T-helper 1 cell (primary cell): ENCODE measurements around the gene TPMT.
"Not testable (repeated sequence)": the region's sequence is repeated elsewhere in the genome, so short reads cannot be mapped to it uniquely, and the experiment has no call there.

Source experiments
- DNase-seq, 5 donors: peaks; one replicate each; pipeline ENCODE4 v3.0.0-alpha.2; 2012 to 2020
- total RNA-seq, 4 donors: gene quantifications; one replicate each; lab custom pipeline; 2026; lab: John Stamatoyannopoulos, UW

TPMT gene
- total RNA-seq = 9.6 to 14.2 (median 10.9) reads per million in 4 donors

DNA sequence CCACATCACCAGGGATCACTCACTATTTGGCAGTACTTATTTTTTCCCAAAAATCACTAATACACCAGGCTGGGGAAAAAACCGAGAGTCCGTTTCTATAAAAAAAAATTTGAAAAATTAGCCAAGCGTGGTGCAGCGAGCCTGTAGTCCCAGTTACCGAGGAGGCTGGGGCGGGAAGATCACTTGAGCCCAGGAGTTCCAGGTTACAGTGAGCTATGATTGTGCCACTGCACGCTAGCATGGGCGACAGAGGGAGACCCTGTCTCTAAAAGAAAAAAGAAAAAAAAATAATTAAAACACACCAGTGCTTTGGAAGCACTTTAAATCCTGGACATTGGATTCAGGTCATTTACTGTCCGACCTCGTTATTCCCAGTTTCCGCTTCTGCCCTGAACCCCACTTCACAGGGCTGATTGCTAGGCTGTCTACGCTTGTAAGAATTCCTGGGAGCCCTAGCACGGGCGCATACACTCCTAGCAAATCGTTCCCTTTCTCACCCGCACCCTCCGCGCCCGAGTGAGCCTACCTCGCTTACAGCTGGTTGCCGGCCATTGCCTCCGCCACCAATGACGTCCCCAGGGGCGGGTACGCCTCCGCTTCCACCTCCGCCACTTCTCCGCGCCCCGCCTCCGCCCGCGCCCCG lies at the start of gene TPMT:
Gene TPMT, minus strand, starts transcription at position 571 of the 643 bp plus-strand sequence. CDS start 5,950 bp downstream, outside the sequence.
- DNase-seq = no peak

DNA sequence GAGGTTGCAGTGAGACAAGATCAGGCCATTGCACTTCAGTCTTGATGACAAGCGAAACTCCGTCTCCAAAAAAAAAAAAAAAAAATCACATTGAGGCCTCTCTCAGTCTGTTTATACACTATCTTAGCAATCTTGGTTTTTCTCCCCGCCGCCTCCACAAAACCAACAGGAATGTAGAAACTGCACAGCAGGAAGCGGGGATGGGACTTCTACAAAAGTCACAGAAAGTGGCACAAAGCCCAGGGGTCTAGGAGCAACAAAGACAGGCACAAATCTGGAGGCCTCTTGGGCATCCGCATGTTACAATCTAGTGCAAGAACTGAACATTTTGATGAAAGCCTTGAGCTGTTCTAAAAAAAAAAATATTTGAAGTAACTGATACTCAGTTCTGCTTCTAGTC lies 48.9 kb upstream of the TPMT start:
- no peak for DNase-seq

DNA sequence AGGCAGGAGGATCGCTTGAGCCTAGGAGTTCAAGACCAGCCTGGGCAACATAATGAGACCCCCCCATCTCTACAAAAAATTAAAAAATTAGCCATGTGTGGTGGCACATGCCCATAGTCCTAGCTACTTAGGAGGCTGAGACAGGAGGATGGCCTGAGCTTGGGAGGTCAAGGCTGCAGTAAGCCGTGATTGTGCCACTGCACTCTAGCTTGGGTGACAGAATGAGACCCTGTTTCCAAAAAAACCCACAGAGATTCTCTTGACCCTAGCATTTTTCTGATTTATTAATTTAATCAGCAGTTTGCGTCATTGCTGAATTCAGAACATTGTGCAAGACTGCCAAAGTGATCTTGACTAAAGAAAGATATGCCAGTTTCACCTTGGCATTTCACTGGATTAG lies 37.1 kb upstream of the TPMT start:
- DNase-seq = no peak

- no peak for DNase-seq
These were observed 34.3 kb upstream of the TPMT start for GRCh38 chr6:18189196-18189595.

GRCh38 chr6:18187701-18188100 lies 32.8 kb upstream of the TPMT start:
- DNase-seq = no peak

DNA sequence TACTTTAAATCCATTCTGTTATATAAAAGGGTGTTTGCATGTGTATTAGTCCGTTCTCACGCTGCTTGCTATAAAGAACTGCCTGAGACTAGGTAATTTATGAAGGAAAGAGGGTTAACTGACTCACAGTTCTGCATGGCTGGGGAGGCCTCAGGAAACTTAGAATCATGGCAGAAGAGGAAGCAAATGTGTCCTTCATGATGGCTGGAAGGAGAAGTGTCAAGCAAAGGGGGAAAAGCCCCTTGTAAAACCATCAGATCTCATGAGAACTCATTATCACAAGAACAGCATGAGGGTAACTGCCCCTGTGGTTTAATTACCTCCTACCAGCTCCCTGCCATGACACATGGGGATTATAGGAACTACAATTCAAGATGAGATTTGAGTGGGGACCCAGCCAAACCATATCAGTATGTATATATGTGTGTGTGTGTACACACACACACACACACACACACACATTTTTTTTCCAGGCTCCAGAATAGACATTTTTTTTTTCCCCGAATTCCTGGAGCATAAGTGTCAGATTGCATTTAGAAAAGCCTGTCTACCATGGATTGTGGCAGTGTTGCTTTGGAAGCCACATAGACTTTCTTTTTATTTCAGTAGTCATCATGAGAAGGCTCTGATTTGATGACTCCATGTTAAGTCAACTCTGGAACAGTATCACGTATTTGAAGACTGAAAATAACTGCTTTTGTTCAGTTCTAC lies 31.8 kb upstream of the TPMT start:
- DNase-seq = no peak

DNA sequence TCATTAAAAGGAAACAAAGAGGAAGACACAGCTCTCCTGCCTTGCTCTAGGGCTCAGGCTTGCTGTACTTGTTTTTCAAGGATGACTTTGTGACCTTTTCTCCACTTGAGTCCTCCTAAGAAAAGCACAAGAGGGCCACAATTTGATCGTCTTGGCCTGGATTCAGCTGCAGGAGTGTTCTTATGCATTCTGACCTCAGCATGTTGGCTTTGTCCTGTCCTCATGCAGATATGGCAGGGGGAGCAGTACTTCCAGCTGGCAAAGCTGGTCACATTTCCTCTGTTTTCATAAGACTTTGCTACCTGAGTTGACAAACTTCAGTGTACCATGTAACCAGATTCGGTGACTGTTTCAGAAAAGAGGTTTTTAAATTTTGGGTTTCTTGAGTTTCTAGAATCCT lies 31.2 kb upstream of the TPMT start:
- no peak for DNase-seq

DNA sequence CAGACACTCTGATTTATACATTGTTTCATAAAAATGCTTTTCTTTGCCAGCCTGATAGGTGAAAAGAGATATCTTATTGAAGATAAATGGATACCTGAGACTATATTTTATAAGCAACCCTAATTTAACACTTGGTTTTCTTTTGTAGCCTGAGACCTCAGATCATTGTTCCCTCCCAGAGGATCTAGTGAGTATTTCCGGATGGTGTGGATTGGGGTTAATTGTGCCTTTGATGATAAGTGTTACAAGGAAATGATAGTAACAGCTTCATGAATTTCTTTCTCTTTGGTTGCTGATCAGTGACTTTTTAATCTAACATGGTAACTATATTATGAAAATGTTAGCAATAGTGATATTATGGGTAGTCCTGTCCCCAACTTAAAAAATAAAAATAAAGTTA lies 30.7 kb upstream of the TPMT start:
- DNase-seq = no peak

DNA sequence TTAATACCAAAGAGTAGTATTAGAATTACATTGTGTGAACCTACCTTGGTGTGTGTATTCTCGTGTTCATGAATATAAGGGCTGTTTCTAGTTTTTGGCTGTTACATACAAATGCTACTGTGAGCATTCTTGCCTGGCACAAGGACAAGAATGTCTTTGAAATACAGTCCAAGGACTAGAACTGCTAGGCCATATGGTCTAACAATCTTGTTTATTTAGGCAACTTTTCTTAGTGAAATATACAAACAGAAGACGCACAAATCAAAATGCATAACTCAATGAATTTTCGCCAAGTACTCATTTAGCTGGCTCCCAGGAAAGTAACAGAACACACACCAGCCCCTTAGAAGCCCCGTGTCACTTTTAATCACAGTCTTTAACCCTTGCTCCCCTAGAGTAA lies 28.9 kb upstream of the TPMT start:
- no peak for DNase-seq

GRCh38 chr6:18182568-18182967 lies 27.7 kb upstream of the TPMT start:
- DNase-seq = no peak

- no peak for DNase-seq
These were observed 25.0 kb upstream of the TPMT start for GRCh38 chr6:18179770-18180356.

DNA sequence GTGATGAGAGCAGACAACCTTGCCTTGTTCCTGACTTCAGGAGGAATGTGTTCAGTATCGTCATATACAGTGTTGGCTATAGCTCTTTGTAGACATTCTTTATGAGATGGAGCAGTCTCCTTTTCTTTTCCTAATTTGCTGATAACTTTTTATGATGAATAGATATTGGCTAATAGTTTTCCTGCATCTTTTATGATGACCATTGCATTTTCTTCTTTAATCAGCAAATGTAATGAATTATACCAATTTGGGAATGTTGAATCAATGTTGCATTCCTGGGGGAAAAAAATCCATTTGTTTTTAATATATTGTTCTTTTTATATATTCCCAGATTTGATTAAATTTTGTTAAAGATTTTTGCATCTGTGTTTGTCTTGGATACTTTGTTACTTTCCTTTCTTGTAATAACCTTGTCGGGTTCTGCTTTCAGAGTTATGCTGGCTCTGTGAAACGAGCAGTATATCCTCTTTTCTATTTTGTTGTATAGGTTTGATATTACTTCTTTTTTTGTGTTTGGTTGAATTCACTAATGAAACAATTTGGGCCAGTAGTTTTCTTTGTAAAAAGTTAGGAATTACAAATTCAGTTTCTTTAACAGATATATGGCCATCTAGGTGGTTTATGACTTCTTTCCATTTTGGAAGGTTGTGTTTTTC lies 24.2 kb upstream of the TPMT start:
- no peak for DNase-seq

DNA sequence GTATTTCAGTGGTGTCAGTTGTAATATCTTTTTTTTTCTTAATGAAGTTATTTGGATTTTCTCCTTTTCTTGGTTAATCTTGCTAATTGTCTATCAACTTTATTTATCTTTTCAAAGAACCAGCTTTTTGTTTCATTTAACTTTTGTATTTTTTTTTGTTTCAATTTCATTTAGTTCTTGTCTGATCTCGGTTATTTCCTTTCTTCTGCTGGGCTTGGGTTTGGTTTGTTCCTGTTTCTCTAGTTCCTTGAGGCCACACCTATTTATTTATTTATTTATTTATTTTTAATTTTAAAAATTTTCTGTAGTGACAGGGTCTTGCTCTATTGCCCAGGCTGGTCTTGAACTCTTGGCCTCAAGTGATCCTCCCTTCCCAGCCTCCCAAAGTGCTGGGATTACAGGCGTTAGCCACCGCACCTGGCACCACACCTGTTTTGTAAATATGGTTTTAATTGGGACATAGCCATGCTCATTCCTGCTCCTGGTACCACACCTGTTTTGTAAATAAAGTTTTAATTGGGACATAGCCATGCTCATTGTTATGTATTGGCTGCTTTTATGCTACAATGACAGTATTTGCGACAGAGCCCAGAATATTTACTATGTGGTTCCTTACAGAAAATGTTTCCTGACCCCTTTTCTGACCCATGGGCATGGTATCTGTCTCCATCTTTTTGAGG lies 22.5 kb upstream of the TPMT start:
- DNase-seq = no peak

DNA sequence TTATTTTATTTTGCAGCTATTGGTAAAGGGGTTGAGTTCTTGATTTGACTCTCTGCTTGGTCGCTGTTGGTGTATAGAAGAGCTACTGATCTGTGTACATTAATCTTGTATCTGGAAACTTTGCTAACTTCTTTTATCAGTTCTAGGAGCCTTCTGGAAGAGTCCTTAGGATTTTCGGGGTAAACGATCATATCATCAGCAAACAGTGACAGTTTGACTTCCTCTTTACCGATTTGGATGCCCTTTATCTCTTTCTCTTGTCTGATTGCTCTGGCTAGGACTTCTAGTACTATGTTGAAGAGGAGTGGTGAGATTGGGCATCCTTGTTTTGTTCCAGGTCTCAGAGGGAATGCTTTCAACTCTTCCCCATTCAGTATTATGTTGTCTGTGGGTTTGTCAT lies 21.3 kb upstream of the TPMT start:
- DNase-seq = not testable (repeated sequence)

DNA sequence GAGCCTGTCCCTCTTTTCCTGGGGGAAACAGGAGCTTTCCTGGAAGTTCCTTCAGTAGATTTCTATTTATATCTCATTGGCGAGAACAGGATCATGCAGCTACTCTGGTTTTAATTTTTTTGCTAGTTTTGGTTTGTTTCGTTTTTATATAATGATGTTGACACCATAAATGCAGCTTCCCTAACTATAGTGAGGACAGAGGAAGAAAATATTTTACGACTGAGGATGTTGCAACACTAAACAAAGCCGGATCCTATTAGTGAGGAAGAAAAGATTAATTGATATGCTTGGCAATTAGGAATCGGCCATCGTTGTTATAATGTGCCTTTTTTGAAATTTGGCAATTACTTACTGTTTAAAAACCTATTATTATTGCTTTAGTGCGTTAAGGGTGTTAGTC lies 17.0 kb upstream of the TPMT start:
- no peak for DNase-seq

- DNase-seq = no peak
These were observed 13.4 kb upstream of the TPMT start for GRCh38 chr6:18168264-18168663.

- DNase-seq = no peak
These were observed 11.6 kb upstream of the TPMT start for GRCh38 chr6:18166312-18167036.

- no peak for DNase-seq
These were observed 10.9 kb upstream of the TPMT start for GRCh38 chr6:18165751-18166150.

DNA sequence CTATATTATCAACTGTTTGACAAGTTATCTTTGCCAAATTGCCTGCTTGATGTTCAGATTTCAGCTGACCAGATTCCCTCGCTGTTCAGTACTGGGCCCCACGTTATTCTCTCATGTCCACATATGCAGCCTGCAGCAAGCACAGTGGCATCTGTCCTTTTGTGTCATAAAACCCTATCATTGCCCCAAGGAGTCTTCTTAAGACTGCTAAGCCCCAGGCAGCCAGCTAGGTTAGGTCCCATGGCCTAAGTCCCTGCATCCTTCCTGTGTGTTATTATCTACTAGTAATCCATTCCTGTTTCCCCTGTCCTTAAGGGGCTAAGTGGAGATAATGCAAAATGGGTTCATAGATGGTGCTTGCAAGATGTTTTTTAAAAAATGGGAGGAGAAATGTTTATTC lies 7.5 kb upstream of the TPMT start:
- DNase-seq = no peak

- DNase-seq = no peak
These were observed 6.6 kb upstream of the TPMT start for GRCh38 chr6:18161431-18161830.

DNA sequence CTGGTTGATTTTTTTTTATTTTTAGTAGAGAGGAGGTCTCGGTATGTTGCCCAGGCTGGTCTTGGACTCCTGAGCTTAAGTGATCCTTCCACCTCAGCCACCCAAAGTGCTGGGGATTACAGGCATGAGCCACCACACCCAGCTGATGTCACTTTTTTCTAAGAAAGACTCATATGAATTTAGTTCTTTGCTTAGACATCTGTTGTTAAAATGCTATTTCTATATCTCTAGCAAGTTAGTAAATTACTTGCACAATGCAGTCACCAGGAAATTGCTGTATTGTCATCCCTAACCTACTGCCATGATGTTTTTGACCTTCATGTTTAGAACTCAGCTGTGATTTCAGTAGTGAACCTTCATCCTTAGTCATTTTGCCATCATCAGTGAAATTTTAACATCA lies 6.0 kb upstream of the TPMT start:
- DNase-seq = peak in 1 of 5 donors; percentile 39

DNA sequence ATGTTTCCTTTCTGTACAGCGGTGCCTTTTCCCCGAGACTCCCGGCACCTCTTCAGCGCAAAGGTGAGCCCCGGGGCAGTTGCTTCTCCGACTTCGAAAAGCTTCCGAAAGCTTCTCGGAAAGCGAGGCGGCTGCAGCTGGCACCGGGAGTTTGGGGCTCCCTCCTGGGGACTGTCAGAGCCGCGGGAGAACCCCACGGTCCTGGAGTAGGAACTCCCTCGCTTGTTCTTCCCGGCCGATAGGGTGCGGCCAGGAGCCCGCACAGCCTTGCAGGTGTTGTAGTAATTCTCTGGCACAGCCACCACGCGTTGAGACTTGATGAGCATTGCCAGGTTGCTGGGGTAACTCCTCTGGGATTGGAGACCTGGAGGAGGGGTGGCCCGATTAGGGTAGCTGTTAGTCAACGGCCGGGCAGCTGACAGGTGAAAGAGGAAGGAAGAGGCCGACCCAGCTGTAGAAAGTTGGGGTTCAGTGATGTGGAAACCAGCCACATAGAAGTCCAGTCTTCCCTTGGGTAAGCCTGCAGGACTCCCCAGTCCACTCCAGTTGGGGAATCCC lies 1.1 kb upstream of the TPMT start:
- DNase-seq = peak; percentile 18 to 36 (median 31)
